ENCODE measurements around the gene NEK8.
A peak's percentile ranks its signal among the peaks of the same experiment; 100 is the strongest.
"Not testable (repeated sequence)": the region's sequence is repeated elsewhere in the genome, so short reads cannot be mapped to it uniquely, and the experiment has no call there.

Gene NEK8

GRCh38 chr17:28725660-28726225, 2.8 kb upstream of the NEK8 start:
- Histone ChIP-seq H3K9me3 (no peaks in the 10 kb centered on the region), H3K4me3 (peak overlapping the region; percentile 56), H3K4me1 (peaks cover 37% of the 10 kb centered on the region), H3K27me3 (ENCODE audit: low read depth) (no peaks in the 10 kb centered on the region), H3K36me3 (replicated peaks) (peaks cover 47% of the 10 kb centered on the region)
- peak; percentile 84 to 91 for DNase-seq (ENCODE audit: low spot score in 2 of 2)
- in situ Hi-C loops (cut with MboI; ENCODE audit: low sequenced_read_pairs), result no loop called here

- in situ Hi-C loops (cut with MboI; ENCODE audit: low sequenced_read_pairs), result no loop called here
- Histone ChIP-seq H3K4me1 (peaks cover 37% of the 10 kb centered on the region), H3K9me3 (no peaks in the 10 kb centered on the region), H3K27me3 (ENCODE audit: low read depth) (no peaks in the 10 kb centered on the region), H3K36me3 (replicated peaks) (peaks cover 42% of the 10 kb centered on the region), H3K4me3 (peak within 1 kb of the TSS; percentile 56)
- peak; percentile 64 to 86 for DNase-seq (ENCODE audit: low spot score in 2 of 2)
These were observed 2.4 kb upstream of the NEK8 start, which contains the start of gene TLCD1 for GRCh38 chr17:28726226-28726626. TSS of gene TLCD1 (minus strand) at chr17:28726233. CDS start at chr17:28726097, 136 bp downstream.

- Histone ChIP-seq H3K27me3 (ENCODE audit: low read depth) (no peaks in the 10 kb centered on the region), H3K36me3 (replicated peaks) (peaks cover 36% of the 10 kb centered on the region), H3K9me3 (no peaks in the 10 kb centered on the region), H3K4me1 (peaks cover 37% of the 10 kb centered on the region), H3K4me3 (peak overlapping the region; percentile 56)
- peak; percentile 96 to 97 for DNase-seq (ENCODE audit: low spot score in 2 of 2)
- in situ Hi-C loops (cut with MboI; ENCODE audit: low sequenced_read_pairs), result no loop called here
These were observed 1.7 kb upstream of the NEK8 start for GRCh38 chr17:28726627-28727491.

- Histone ChIP-seq H3K4me1 (peaks cover 31% of the 10 kb centered on the region), H3K9me3 (no peaks in the 10 kb centered on the region), H3K4me3 (no peak overlapping the region), H3K36me3 (replicated peaks) (peaks cover 10% of the 10 kb centered on the region), H3K27me3 (ENCODE audit: low read depth) (no peaks in the 10 kb centered on the region)
- DNase-seq (ENCODE audit: low spot score in 2 of 2), result no peak
- in situ Hi-C loops (cut with MboI; ENCODE audit: low sequenced_read_pairs), result no loop called here
These were observed 1.4 kb downstream of the NEK8 start for GRCh38 chr17:28729950-28730330.

- Histone ChIP-seq H3K27me3 (ENCODE audit: low read depth) (no peaks in the 10 kb centered on the region), H3K36me3 (replicated peaks) (peaks cover 5% of the 10 kb centered on the region), H3K4me1 (peaks cover 15% of the 10 kb centered on the region), H3K9me3 (no peaks in the 10 kb centered on the region), H3K4me3 (no peak overlapping the region)
- peak; percentile 49 to 93 for DNase-seq (ENCODE audit: low spot score in 2 of 2)
- in situ Hi-C loops (cut with MboI; ENCODE audit: low sequenced_read_pairs), result no loop called here
These were observed 4.8 kb downstream of the NEK8 start for GRCh38 chr17:28733346-28733745.

GRCh38 chr17:28734712-28735241, 6.2 kb downstream of the NEK8 start:
- Histone ChIP-seq H3K9me3 (no peaks in the 10 kb centered on the region), H3K4me1 (peaks cover 13% of the 10 kb centered on the region), H3K36me3 (replicated peaks) (peaks cover 5% of the 10 kb centered on the region), H3K4me3 (no peak overlapping the region), H3K27me3 (ENCODE audit: low read depth) (no peaks in the 10 kb centered on the region)
- DNase-seq (ENCODE audit: low spot score in 2 of 2), result no peak
- in situ Hi-C loops (cut with MboI; ENCODE audit: low sequenced_read_pairs), result no loop called here

- H3K36me3 ChIP-seq (replicated peaks), result peaks cover 5% of the 10 kb centered on the region
- H3K27me3 ChIP-seq (ENCODE audit: low read depth), result no peaks in the 10 kb centered on the region
- peaks cover 13% of the 10 kb centered on the region for H3K4me1 ChIP-seq
- in situ Hi-C loops (cut with MboI; ENCODE audit: low sequenced_read_pairs), result no loop called here
- no peak overlapping the region for H3K4me3 ChIP-seq
- no peaks in the 10 kb centered on the region for H3K9me3 ChIP-seq
- no peak for DNase-seq (ENCODE audit: low spot score in 2 of 2)
These were observed 6.7 kb downstream of the NEK8 start for GRCh38 chr17:28735242-28735722.

GRCh38 chr17:28735913-28736769, 7.6 kb downstream of the NEK8 start:
- H3K36me3 ChIP-seq (replicated peaks); H3K4me3 ChIP-seq; in situ Hi-C loops (cut with MboI; ENCODE audit: low sequenced_read_pairs); DNase-seq (ENCODE audit: low spot score in 2 of 2); H3K27me3 ChIP-seq (ENCODE audit: low read depth); H3K9me3 ChIP-seq: not testable (repeated sequence)
- peaks cover 13% of the 10 kb centered on the region for H3K4me1 ChIP-seq

GRCh38 chr17:28737316-28737715, 8.7 kb downstream of the NEK8 start:
- no peak for DNase-seq (ENCODE audit: low spot score in 2 of 2)
- Histone ChIP-seq H3K36me3 (replicated peaks) (peaks cover 5% of the 10 kb centered on the region), H3K9me3 (no peaks in the 10 kb centered on the region), H3K27me3 (ENCODE audit: low read depth) (no peaks in the 10 kb centered on the region), H3K4me3 (no peak overlapping the region), H3K4me1 (peaks cover 13% of the 10 kb centered on the region)
- in situ Hi-C loops (cut with MboI; ENCODE audit: low sequenced_read_pairs), result no loop called here

- Histone ChIP-seq H3K9me3 (no peaks in the 10 kb centered on the region), H3K36me3 (replicated peaks) (peaks cover 5% of the 10 kb centered on the region), H3K4me1 (peaks cover 12% of the 10 kb centered on the region), H3K4me3 (no peak overlapping the region), H3K27me3 (ENCODE audit: low read depth) (no peaks in the 10 kb centered on the region)
- in situ Hi-C loops (cut with MboI; ENCODE audit: low sequenced_read_pairs), result no loop called here
- DNase-seq (ENCODE audit: low spot score in 2 of 2), result no peak
These were observed 9.4 kb downstream of the NEK8 start for GRCh38 chr17:28737770-28738679.

- peaks cover 5% of the 10 kb centered on the region for H3K36me3 ChIP-seq (replicated peaks)
- in situ Hi-C loops (cut with MboI; ENCODE audit: low sequenced_read_pairs), result no loop called here
These were observed 10.2 kb downstream of the NEK8 start for GRCh38 chr17:28738680-28739384.

More at GRCh38 chr17:28738680-28739384, 10.2 kb downstream of the NEK8 start:
- Histone ChIP-seq H3K4me3 (no peak overlapping the region), H3K9me3 (no peaks in the 10 kb centered on the region), H3K4me1 (peaks cover 11% of the 10 kb centered on the region), H3K27me3 (ENCODE audit: low read depth) (no peaks in the 10 kb centered on the region)
- DNase-seq (ENCODE audit: low spot score in 2 of 2), result no peak
